Raji (cell line): ENCODE measurements around the gene ELK3.
A peak's percentile ranks its signal among the peaks of the same experiment; 100 is the strongest.

ENCODE experiments used
- POLR2A ChIP-seq: IDR thresholded peaks from 2 replicates; pipeline ENCODE4 v1.6.1; 2011; ENCODE audit warnings: low read depth, low read length, control low read depth; ENCODE audit not compliant: insufficient read depth

Gene ELK3

GRCh38 chr12:96193725-96194575, at the start of gene ELK3:
Gene ELK3, plus strand, starts transcription at chr12:96194375.
- TF ChIP-seq POLR2A = peak; percentile 42

DNA sequence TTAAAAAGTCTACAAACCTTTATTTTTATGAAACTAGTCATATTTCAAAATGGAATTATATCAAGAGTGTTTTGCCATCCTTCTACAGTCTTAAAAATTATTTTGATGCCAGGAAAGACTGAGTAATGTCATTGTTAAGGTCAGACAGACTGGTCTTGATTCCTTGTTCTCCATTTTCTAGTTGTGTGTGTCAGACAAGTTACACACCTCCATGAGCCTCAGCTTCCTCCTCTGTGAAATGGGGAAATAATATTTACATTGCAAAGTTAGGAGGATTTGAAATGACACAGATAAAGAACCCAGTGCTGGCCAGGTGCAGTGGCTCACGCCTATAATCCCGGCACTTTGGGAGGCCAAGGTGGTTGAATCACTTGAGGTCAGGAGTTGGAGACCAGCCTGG, 47.4 kb upstream of the ELK3 start:
- TF ChIP-seq POLR2A = no peak

GRCh38 chr12:96150442-96150841, 43.7 kb upstream of the ELK3 start:
- no peak for TF ChIP-seq POLR2A

GRCh38 chr12:96152164-96152563, 42.0 kb upstream of the ELK3 start:
- no peak for TF ChIP-seq POLR2A

GRCh38 chr12:96153131-96153725, 40.9 kb upstream of the ELK3 start:
- no peak for TF ChIP-seq POLR2A

- TF ChIP-seq POLR2A = no peak
Measured at GRCh38 chr12:96155181-96155580, 39.0 kb upstream of the ELK3 start.

DNA sequence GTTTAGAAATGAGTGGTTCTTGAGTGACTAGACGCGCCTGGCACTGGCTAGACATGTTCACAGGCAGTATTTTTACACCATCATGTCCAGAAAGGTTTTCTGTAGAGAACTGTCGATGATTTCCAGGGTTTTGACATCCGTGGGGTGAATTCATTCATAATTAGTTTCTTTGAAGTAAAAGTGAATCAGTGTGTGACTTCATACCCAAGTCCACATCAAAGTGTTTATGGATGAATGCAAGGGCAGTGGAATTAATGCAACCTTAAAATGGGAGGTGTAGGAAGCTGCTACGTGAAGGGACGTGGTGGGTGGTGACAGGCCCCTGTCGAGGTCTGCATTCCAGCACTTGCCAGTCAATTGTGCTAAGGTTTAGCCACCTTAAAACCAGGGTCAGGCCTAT, 38.4 kb upstream of the ELK3 start:
- no peak for TF ChIP-seq POLR2A

DNA sequence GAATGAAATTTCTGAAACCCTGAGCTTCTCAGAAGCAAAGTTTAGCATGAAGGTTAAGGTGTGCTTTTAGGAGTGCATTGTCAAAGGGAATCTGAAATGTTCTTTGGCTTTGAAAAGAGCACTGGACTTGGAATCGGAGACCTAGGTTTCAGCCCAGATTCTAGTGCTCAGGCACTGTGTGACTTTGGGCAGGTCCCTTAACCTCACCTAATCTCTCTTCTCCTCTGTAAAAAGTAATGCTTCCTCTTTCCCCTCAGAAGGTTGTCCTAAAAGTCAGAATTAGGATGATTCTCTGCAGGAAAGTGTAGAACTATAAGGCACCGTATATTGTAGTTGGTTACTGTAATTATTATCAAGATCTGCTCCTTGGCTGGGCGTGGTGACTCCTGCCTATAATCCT, 38.0 kb upstream of the ELK3 start:
- TF ChIP-seq POLR2A = no peak

GRCh38 chr12:96157427-96157826, 36.7 kb upstream of the ELK3 start:
- TF ChIP-seq POLR2A = no peak

DNA sequence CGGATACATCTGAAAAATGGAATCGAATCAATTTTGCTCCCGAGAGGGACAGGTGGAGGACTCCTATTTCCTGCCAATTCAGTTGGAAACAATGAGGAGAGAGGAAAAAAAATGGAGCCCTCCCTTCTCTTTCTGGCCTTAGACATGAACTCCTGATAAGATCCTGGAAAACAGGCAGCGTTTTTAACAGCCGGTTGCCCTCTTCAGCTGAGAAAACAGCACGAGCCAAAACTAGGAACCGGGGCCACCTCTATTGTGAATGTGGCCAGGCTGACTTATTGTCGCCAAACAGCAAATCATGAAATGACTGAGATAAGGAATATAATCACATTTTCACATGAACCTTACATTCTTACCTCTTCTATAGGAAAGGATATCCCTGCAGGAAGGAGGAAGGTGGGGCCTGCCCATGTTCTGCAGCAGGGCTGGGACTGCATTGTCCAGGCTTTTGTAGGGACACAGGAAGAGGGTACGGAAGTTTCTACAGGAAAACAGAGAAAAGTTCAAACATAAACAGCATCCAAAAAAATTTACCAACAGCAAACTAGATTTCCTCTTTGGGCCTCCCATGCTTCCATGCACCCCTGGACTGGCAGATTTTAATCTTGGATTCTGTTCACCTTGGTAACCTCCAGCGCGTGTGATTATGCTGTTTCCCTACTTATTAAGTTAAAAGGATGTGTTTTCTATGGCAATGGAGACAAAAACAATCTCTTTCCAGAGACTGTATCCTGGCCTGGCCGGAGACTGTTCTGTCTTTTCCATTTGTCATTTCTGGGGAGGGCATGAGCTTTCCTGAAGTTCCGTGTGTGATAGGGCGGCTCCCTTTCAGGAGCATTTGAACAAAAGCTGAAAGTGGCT, 29.0 kb upstream of the ELK3 start:
- TF ChIP-seq POLR2A = no peak

DNA sequence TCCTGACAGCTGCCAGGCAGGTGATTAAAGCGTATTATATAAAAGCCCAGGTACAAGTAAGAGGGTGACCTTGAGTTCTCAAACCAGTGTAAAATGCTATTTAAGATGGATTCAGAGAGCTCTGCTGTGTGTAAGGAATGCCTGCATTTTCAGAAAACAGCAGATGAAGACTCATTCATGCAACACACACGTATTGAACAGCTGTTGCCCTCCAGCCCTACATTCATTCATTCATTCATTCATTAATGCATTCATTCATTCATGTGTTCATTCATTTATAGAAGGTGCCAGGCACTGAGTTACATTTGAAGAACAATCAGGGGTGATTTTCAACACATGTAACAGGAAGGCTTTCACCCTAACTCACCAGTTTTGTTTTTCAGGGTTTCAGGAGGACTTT, 27.4 kb upstream of the ELK3 start:
- no peak for TF ChIP-seq POLR2A

- no peak for TF ChIP-seq POLR2A
Measured at GRCh38 chr12:96167492-96167891, 26.7 kb upstream of the ELK3 start.

- no peak for TF ChIP-seq POLR2A
Measured at GRCh38 chr12:96170328-96170727, 23.8 kb upstream of the ELK3 start.

- no peak for TF ChIP-seq POLR2A
Measured at GRCh38 chr12:96170762-96171161, 23.4 kb upstream of the ELK3 start.

- no peak for TF ChIP-seq POLR2A
Measured at GRCh38 chr12:96171905-96172304, 22.3 kb upstream of the ELK3 start.

DNA sequence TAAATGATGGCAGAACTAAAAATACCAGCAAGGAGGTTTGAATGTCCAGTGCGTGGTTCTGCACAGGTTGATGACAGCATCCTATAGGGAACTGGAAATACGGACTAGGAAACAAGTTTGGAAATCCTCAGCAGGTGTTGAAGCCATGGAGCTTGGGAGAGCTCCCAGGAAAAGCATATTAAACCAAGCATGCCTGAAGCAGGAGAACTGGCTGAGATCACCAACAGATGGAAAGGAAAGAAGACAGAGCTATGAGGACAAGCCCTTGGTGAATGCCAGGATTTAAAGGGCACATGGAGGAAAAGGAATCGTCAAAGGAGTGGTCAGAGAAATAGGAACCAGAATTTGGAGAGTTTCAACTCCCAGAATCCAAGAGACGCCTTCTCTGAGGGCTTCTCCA, 21.2 kb upstream of the ELK3 start:
- TF ChIP-seq POLR2A = no peak

DNA sequence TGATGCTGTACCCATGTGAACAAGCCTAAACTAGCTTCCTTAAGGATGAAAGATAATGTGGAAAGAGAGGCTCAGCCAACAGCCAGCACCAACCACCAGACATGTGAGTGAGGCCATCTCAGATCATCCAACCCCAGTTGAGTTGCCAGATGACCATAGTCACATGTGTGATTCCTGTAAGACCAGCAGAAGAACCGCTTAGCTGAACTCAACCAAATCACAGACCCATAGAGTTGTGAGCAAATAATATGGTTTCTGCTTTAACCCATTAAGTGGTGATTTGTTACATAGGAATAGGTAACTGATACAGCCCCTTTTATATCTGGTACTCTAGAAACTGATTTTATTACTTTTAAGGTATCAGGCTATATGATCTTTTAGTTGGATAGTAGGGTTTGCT, 17.6 kb upstream of the ELK3 start:
- TF ChIP-seq POLR2A = no peak

DNA sequence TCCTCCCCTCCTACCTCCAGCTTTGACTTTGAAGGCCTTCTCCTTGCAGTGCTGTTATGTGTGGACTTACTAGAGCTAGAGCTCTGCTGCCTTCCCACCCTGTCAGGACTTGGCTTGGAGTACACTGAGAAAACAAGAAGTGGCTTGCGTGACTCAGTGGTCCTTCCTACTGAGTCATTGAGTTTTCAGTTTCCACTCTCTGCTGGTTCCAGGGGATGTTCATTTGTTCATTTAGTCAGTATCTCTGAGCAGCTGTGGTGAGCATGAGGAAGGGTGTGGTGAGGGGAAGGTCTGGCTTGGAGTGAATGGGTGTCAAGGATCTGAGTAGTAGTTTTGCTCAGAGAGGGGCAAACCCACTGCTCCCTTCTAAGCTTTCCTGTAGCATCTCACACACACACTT, 17.2 kb upstream of the ELK3 start:
- TF ChIP-seq POLR2A = no peak
